HG03565 (cell line): ENCODE data around the gene GPR37.

ENCODE experiments used
- ATAC-seq: cut with Tn5 transposase; IDR thresholded peaks from one replicate; pipeline ENCODE4 v1.9.1; 2021; ENCODE audit warnings: mild to moderate bottlenecking, moderate library complexity; ENCODE audit not compliant: unreplicated experiment

GPR37 gene, protein sequence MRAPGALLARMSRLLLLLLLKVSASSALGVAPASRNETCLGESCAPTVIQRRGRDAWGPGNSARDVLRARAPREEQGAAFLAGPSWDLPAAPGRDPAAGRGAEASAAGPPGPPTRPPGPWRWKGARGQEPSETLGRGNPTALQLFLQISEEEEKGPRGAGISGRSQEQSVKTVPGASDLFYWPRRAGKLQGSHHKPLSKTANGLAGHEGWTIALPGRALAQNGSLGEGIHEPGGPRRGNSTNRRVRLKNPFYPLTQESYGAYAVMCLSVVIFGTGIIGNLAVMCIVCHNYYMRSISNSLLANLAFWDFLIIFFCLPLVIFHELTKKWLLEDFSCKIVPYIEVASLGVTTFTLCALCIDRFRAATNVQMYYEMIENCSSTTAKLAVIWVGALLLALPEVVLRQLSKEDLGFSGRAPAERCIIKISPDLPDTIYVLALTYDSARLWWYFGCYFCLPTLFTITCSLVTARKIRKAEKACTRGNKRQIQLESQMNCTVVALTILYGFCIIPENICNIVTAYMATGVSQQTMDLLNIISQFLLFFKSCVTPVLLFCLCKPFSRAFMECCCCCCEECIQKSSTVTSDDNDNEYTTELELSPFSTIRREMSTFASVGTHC

DNA sequence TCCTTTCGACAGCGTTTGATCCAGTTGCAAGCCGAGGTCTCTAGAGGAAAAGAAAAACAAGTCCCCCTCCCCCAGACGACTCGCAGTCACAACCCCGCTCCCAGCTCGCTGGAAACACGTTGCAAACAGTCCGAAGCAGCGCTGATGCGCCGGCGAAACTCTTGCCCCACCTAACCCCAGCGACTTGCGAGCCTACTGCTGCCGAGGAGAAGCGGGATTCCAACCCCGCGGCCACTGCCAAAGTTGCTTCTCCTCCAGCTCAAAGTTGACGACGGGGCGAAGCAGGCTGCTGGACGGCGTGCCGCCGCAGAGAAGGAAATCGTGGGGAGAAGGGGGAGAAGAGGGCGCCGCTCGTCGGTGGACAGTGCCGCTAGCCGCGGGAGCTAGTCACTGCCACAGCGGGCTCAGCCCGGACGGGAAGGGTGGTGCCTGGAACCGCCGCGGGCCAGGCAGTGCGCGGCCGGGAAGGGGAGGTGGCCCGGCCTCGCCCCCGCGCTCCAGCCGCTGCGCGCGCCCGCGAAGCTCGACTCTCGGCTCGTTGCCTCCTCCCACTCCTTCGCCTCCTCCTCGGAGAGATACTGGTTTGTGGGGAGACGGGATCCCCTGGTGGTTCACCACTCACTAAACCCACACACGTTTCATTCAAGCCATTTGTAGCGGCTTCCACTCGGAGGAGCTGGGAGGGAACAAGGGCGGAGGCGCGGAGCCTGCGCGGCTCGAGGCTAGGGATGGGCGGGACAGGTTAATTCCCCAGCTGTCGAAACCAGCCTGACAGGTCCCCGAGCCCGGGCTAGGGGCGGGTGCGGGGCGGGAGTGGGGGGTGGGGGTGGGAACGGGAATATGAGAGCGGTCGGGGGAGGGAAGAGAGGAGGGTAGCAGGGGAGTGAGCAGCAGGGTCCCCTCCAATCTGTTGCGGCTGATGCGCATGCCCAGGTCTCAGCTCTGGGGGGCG is at the start of gene GPR37:
Gene GPR37, minus strand, starts transcription at position 392 of the 952 bp plus-strand sequence. CDS start 816 bp downstream, outside the sequence.
- ATAC-seq, result peak; percentile 68

DNA sequence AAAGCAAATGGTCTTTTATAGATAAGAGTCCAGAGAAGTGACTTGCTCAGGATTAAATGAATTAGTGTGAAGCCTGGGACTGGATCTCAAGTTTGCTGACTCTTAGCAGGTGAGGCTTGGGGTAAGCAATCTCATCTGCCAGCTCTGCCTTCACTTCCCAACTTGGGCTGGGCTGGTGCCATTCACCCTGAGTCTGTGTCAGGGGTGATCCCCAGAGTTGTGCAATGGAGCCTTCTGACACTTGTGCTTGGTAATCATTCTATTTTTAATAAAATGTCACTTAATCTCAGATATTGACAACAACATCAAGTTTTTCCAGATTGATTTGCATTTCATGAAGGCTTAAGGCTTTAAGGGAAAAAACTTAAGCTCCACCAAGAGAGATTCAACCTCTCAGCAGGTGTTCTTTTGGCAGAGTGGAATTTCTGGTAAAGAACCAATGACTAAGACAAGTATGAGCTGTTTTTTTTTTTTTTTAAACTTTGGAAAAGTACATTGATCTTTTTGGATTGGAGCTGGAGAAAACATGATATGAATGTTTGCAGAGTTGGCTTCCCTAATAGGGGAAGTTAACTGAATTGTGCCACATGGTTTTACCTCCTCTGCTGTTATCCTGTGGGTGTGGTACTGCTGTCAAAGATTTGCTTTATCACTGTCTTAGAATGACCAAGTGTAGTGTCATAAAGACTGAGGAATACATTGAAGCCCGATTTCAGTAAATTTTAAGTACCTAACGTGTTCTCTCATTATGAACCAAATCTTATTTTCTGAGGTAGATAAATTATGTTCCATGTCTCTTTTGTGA is 48.6 kb upstream of the GPR37 start:
- no peak for ATAC-seq

DNA sequence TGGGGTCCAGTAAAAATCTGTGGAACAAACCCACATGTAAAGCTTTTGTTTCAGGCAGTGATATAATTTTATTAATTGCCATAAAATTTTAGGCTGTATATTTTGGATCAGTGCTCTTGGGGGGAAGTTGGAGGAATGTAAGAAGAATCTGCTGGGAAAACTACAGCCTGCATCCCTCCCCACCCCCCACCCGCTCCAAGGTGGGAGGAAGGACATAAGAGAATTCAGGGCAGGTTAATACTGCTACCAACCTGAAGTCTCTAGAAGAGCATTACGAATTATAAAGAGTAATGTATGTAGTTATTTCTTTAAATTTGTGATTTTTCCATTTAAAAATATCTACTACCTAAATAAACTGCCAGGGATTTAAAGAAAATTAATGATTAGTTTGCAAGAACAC is 47.2 kb upstream of the GPR37 start:
- ATAC-seq, result no peak

DNA sequence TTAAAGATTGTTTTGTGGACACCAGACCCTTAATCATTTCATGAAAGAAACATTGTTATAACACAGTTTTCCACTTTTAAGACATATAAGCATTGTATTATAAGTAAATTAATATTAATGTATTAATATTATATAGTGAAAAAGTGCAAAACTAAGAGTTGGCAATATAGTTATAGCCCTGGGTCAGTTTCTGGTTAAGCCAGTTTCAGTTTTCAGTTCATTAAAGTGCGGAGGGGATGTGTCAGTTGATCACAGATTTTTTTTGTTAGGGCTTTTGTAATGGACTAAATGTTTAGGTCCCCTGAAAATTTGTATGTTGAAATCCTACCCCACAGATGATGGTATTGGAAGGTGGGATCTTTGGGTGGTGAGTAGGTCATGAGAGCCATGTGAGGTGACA is 45.7 kb upstream of the GPR37 start:
- ATAC-seq, result no peak

DNA sequence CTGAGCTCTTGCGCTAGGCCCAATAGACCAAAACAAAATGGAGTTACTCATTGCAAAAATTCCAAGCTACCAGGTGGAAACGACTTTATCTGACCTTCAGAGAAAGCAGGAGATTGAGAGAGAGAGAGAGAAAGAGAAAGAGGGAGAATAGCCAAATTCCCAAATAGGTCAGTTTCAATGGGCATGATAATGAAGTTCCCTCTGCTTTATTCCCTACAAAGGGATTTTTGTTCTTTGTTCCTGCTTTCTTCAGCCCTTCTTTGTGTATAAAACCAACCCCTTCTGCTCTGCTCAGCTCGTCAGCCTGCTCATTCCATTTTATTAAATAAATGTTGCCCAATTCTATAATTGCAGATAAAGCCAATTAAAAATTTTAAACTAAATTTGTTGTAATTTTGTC is 45.0 kb upstream of the GPR37 start:
- ATAC-seq, result no peak

DNA sequence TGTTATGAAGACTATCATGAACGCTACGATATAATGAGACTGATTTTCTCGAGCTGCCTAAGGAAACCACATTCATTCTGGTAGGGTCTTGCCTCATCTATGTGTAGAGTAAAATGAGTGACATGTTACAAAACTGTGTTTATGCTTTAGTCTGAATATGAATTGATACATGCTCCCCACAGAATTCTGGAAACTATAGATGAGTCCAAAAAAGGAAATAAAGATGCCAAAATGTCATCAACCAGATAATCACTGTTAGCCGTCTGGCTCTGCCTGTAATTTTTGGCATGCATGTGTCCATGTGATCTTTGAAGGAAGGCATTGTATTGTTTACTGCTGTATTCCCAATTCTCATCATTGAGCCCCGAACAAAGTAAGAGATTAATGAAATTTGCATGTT is 42.6 kb upstream of the GPR37 start:
- no peak for ATAC-seq

DNA sequence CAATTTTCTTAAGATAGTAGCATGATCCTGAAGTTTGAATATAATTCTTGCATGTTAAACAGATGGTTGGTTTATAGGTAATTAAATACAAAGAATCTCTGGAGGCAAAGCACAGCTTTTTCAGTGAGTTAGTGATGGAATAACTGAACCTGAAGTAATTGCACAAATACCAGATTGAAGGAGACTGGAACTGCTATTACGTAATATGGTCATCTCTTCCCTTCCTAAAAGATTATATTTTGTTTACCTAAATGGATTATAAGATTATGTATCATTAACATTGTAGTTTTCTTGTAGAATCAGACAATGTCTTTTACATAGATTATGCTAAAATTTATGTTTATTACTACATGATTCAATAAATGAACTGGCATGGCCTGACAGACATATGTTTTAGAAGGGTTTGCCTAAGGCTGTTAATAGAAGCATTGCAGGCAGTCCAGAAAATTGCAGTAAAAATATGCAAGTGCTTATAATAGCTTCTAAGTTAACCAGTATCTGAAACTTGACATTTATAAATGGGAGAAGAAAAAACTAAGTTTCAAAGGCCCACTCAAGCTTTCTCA is 35.8 kb upstream of the GPR37 start:
- ATAC-seq, result no peak

DNA sequence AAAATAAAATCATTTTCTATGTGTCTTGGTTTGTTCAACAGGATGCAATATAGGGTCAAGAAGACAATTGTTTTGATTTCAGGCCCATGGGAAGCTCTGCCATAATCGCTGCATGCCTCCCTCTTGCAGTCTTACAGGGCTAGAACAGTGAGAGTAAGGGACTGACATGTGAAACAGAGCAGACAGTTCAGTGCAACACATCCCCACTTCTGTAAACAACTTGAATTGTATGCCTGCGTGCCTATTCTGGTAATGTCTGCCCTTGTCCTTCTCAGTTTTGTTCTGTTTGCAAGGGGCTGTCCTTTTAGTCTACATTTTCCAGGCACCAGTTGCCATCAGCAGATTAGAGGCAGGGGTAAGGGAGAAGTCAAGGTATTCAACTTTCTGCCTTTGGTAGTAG is 34.8 kb upstream of the GPR37 start:
- ATAC-seq, result no peak

DNA sequence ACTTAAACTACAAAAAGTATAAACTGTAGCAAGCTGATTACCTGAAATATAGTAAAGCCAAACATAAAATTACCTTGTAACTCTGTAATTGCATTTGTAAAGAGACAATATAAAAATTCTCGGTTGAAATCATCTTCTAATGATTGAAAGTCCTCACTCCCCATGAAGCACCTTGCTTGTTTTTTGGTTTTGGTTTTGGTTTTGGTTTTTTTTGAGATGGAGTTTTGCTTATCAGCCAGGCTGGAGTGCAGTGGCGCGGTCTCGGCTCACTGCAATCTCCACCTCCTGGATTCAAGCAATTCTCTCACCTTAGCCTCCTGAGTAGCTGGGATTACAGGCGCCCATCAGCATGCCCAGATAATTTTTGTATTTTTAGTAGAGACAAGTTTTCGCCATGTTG is 33.9 kb upstream of the GPR37 start:
- ATAC-seq, result no peak

DNA sequence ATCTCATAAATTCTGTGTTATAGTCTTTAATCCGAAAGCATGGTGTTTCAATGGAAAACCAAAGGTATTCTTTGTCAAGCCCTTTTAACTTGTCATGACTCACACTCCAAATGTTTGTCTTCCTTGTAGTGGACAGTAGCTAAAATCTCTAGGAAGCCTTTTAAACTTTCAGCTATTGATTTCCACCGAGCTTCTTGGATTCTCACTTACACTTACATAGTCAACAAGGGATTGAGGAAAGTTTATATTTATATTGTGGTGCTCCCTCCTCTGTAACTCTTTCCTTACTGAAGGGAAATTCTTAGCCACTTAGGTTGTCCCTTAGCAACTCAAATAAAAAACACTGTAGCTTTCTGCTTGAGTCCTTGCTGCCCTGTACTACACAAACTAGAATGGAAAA is 31.2 kb upstream of the GPR37 start:
- ATAC-seq, result no peak

DNA sequence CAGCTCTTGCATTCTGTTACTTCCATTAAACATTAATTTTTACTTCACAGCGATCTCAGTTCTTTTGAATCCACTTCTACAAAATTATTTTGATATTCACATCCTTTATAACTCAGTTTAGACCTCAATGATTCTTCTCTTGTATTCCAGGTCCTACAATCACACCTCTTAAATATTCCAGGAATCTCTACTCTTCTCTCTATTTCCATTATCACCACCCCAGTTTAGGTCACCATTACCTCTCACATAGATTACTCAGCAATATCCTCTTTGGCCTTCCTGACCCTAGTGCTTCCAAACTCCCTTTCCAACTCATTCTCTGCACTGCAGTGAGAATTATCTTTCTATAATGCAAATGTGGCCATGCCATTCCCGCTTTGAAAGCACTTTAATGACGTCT is 27.1 kb upstream of the GPR37 start:
- ATAC-seq, result no peak

DNA sequence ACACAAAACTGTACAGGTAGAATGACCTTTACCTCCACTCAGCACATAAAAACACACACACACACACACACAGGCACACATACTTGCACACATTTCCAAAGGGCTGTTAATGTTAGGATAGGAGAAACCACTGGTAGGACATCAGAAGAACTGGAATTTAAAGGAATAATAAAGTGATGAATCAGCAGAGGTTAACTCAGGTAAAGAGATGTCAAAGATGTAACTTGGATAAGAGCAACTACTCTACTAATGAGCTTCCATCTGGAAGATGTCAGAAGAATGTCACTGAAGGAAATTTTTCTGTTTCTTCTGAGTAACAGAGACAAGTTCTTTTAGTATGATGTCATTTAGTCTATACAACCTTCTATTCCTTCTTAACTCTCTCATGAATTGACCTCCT is 26.4 kb upstream of the GPR37 start:
- ATAC-seq, result no peak

DNA sequence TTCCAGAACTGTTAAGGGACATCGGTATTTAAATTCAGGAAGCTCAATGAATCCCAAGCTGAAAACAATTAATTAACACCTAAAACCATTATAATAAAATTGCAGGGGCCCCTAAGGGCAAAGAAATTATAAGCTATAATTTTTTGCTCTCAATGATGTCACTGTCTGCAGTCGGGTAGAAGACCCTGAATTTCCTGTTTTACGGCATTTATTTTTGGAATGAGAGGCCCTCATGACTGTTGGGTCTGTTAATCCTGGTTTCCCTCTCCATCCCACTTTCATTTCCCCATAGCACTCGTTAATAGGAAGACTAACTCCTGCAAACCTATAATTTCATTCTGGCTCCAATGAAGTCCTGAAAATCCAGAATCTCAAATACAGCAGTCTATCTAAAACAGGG is 25.8 kb upstream of the GPR37 start:
- no peak for ATAC-seq

DNA sequence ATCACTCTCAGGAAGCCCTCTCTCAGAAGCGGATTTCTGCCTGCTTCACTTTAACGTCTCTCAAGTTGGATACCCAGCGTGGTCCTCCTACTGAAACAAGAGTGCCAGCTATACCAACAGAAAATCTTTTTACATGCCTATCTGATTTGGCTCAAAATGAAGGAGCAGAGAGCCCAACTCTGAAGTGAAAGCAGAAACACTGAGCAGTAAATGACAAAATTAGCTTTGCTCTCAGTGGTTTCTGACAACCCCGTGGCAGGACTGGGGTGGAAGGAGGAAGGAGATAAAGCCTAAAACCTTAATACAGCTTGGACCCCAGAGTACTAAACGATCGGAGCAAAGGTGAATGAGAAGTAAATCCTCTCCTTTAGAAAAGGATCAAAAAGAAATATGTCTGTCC is 25.1 kb upstream of the GPR37 start:
- no peak for ATAC-seq

DNA sequence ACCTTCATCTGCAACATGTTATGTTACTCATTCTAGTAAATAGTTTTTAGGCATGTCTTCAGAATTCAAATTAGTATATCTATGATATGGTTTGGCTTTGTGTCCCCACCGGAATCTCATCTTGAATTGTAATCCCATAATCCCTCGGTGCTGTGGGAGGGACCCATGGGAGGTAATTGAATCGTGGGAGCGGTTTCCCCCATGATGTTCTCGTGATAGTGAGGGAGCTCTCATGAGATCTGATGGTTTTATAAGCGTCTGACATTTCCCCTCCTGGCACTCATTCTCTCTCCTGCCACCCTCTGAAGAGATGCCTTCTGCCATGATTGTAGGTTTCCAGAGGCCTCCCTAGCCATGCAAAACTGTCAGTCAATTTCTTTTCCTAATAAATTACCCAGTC is 20.4 kb upstream of the GPR37 start:
- no peak for ATAC-seq

DNA sequence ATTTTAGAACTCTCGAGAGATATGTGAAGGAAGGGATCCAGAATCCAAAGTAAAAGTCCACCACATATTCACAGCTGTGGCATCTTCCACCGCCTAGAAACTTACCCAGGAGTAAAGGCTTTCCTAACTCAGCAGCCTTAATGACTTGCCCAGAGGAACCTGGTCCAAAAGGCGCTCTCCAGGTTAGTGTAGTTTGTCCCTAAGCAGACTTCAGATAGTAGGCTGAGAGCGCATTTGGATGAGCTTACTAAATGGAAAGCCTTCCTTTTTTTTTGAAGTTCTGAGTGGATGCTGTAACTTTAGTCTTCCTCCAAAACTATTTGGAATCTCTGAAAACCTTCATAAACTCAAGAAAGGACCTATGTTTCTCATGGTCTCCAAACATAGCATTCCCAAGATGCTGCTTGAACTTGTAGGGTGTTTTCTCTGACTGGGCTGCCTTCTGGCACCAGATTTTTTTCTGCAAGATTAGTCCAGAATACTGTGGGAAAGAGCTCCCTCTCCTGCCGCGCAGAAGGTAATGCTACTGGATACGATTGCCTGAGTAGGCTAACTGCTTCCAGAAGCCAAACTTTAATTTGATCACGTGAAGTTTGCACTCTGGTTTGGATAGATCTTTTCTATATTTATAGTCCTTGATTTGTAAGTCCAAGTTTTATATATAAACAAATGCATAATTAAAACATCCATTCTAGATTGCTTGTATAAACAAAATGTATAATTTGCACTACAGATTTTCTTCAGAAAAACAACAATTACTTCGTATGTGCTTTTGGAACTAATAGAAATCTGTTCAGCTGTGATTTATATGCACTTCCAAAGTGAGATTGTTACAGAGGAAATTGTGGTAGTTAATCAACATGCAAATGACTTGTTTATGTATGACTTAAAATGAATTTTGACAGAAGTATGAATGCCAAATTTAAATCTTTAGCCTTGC is 19.6 kb upstream of the GPR37 start:
- ATAC-seq, result peak; percentile 78

DNA sequence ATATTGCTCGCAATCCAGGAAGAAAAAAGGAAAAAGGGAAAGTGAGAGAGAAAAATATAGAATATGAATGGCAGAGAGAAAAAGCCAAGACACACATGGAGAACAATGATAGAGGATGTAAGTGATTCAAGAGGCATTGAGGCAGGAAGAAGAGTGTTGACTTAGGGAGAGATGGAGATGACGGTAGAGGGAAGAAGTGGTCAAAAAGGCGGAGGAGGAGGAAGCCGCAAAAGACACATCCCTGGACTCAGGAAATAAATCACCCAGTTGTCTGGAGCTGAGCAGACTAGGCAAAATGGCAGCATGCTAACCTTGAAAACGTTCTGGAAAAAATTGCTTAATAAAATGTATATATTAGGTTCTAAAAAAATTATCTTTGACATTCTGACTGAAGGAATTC is 17.7 kb upstream of the GPR37 start:
- ATAC-seq, result no peak

DNA sequence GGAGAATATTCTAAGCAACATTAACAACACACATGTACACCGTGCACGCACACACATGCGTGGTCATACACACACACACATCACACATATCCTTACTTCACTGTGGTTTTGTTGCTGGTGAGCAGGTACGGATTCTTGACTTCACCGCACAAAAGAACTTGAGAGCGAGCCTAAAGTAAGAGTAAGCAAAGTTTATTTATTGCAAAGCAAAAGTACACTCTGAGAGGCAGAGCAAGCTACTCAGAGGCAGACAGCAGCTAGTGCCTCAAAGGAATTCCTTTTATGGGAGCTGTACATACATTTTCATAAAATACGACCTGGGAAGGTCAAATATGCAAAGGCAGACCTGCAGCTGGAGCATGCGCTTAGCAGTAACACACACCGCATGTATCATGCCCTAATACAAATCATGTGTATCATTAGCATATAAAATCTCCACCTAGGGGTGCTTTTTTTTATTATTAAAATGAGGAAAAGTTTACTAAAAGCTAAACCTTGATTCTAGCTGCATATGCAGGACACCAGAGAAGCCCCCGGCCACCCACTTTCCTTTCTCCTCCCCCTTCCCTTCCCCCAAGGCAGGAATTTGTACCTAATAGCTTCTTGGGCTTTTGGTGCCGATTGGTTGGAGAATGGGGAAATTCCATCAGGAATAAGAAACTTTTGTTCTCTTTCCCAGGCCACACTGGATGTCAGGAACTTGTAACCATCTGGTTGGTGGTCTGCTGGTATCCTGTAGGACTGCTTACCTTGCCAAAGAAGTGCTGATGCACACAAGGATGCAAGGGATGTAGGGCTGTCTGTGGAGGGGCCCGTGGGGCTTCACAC is 16.5 kb upstream of the GPR37 start:
- ATAC-seq, result no peak
